A549 (cell line): ENCODE results near the gene FIBCD1. TPM values are rescaled to one million over a fixed set of nuclear protein-coding genes. Genes with fewer than 3 reads are reported as not detected.

ENCODE experiments used
- ATAC-seq, 2 experiments: fragments of 200-7000 bp in 1 of 2; fragments of >200 bp in 1 of 2; cut with Nextera tagmentation in 1 of 2; cut with Tn5 transposase in 1 of 2; 3 replicates each; pipeline versions ENCODE4 v1.8.0 to v1.9.1; 2018 to 2020; ENCODE audit warnings: mild to moderate bottlenecking in 1 of 2, moderate library complexity in 1 of 2
- CTCF ChIA-PET: fragments of 300-600 bp; sonication (Branson Sonifier 250); formaldehyde crosslinking; extraction: SDS; loops from one replicate; lab custom pipeline; 2021; ENCODE audit warnings: antibody characterized with exemption, inconsistent platforms; lab: Yijun Ruan, JAX
- POLR2A ChIA-PET: fragments of 350-600 bp; formaldehyde crosslinking; extraction: SDS; loops from one replicate; lab custom pipeline; 2021; ENCODE audit warnings: antibody characterized with exemption, inconsistent platforms; lab: Yijun Ruan, JAX
- DNase-seq, 2 experiments: peaks; one replicate each; pipeline versions ENCODE4 v3.0.0 to v3.0.0-alpha.2; 2011 to 2016; ENCODE audit warnings: low read depth in 1 of 2, low spot score in 1 of 2
- FAIRE-seq: peaks from 2 replicates; lab custom pipeline; 2011; peaks lifted over from hg19 to GRCh38; lab: Jason Lieb, UNC
- H3K27ac ChIP-seq, 2 experiments: fragments of >200 bp; sonication (Bioruptor Twin); formaldehyde crosslinking; 3 replicates each; pipeline ENCODE4 v1.5.1; 2016 to 2017
- H3K4me1 ChIP-seq: fragments of >200 bp; sonication (Bioruptor Twin); formaldehyde crosslinking; 3 replicates; pipeline ENCODE4 v1.6.1; 2016
- H3K4me2 ChIP-seq: fragments of >200 bp; sonication (Bioruptor Twin); formaldehyde crosslinking; 3 replicates; pipeline ENCODE4 v1.6.1; 2016
- H3K4me3 ChIP-seq: fragments of >200 bp; sonication (Bioruptor Twin); formaldehyde crosslinking; 3 replicates; pipeline ENCODE4 v1.5.1; 2016
- H3K9me3 ChIP-seq: fragments of >200 bp; sonication (Bioruptor Twin); formaldehyde crosslinking; 3 replicates; pipeline ENCODE4 v1.6.1; 2016
- ATOH8 ChIP-seq: fragments of 250-450 bp; sonication (Bioruptor Pico); IDR thresholded peaks from 2 replicates; pipeline ENCODE4 v1.5.0; 2020; ENCODE audit warnings: low read depth, mild to moderate bottlenecking, moderate library complexity
- BCL3 ChIP-seq: fragments of >200 bp; sonication (Bioruptor Twin); formaldehyde crosslinking; IDR thresholded peaks from 3 replicates; pipeline ENCODE4 v1.6.1; 2016
- CBX2 ChIP-seq: fragments of 200-600 bp; sonication (generic); IDR thresholded peaks from 2 replicates; pipeline ENCODE4 v1.6.1; 2016; ENCODE audit warnings: low read depth, mild to moderate bottlenecking, borderline replicate concordance
- CHD2 ChIP-seq: fragments of 150-350 bp; IDR thresholded peaks from 2 replicates; pipeline ENCODE4 v1.6.1; 2014; ENCODE audit warnings: low read length; ENCODE audit not compliant: partially characterized antibody
- CHD4 ChIP-seq: fragments of 200-600 bp; sonication (generic); IDR thresholded peaks from 2 replicates; pipeline ENCODE4 v1.6.1; 2016; ENCODE audit warnings: antibody characterized with exemption, mild to moderate bottlenecking, borderline replicate concordance
- EHF ChIP-seq: fragments of 250-450 bp; sonication (Bioruptor Pico); IDR thresholded peaks from 2 replicates; pipeline ENCODE4 v1.5.0; 2020; ENCODE audit warnings: mild to moderate bottlenecking
- ELK1 ChIP-seq: fragments of 150-350 bp; IDR thresholded peaks from 2 replicates; pipeline ENCODE4 v1.6.1; 2014; ENCODE audit warnings: low read depth, mild to moderate bottlenecking, low read length
- FOSB ChIP-seq: fragments of 250-450 bp; sonication (Bioruptor Pico); IDR thresholded peaks from 2 replicates; pipeline ENCODE4 v1.5.0; 2020; ENCODE audit warnings: mild to moderate bottlenecking, moderate library complexity
- FOXS1 ChIP-seq: fragments of 250-450 bp; sonication (Bioruptor Pico); IDR thresholded peaks from 2 replicates; pipeline ENCODE4 v1.5.0; 2020; ENCODE audit warnings: mild to moderate bottlenecking, moderate library complexity
- GATA3 ChIP-seq: IDR thresholded peaks from 2 replicates; pipeline ENCODE4 v1.6.1; 2012; ENCODE audit warnings: borderline replicate concordance
- HDAC2 ChIP-seq: fragments of 200-600 bp; sonication (generic); IDR thresholded peaks from 2 replicates; pipeline ENCODE4 v1.6.1; 2016
- HES2 ChIP-seq: fragments of >200 bp; sonication (Bioruptor Twin); formaldehyde crosslinking; IDR thresholded peaks from 2 replicates; pipeline ENCODE4 v1.6.1; 2016
- JUN ChIP-seq, 2 experiments: fragments of >200 bp; sonication (Bioruptor Twin); formaldehyde crosslinking; IDR thresholded peaks; 2 replicates in 1 of 2; 3 replicates in 1 of 2; pipeline ENCODE4 v1.6.1; 2016 to 2017
- KDM1A ChIP-seq: fragments of 200-600 bp; sonication (generic); IDR thresholded peaks from 2 replicates; pipeline ENCODE4 v1.6.1; 2016; ENCODE audit warnings: low read depth, mild to moderate bottlenecking
- MAX ChIP-seq: IDR thresholded peaks from 2 replicates; pipeline ENCODE4 v1.6.1; 2012
- MYC ChIP-seq: IDR thresholded peaks from 2 replicates; pipeline ENCODE4 v1.6.1; 2012; ENCODE audit warnings: mild to moderate bottlenecking, inconsistent platforms, low read length, improper control_type of control experiment, borderline replicate concordance
- NPAS2 ChIP-seq: fragments of 250-450 bp; sonication (Bioruptor Pico); IDR thresholded peaks from 2 replicates; pipeline ENCODE4 v1.8.0; 2022; ENCODE audit warnings: mild to moderate bottlenecking, moderate library complexity, borderline replicate concordance
- NR3C1 ChIP-seq: fragments of >200 bp; sonication (Bioruptor Twin); formaldehyde crosslinking; IDR thresholded peaks from 3 replicates; pipeline ENCODE4 v1.6.1; 2017
- PHF8 ChIP-seq: fragments of 200-600 bp; sonication (generic); IDR thresholded peaks from 2 replicates; pipeline ENCODE4 v1.6.1; 2016; ENCODE audit warnings: low read depth, mild to moderate bottlenecking, antibody characterized with exemption, moderate library complexity, borderline replicate concordance
- REST ChIP-seq: fragments of 200-600 bp; sonication (generic); IDR thresholded peaks from 2 replicates; pipeline ENCODE4 v1.6.1; 2016; ENCODE audit warnings: antibody characterized with exemption, mild to moderate bottlenecking, moderate library complexity
- RNF2 ChIP-seq: fragments of 200-600 bp; sonication (generic); IDR thresholded peaks from 2 replicates; pipeline ENCODE4 v1.6.1; 2016; ENCODE audit warnings: low read depth, mild to moderate bottlenecking, antibody characterized with exemption, moderate library complexity, borderline replicate concordance
- SREBF2 ChIP-seq: fragments of 450-650 bp; IDR thresholded peaks from 2 replicates; pipeline ENCODE4 v1.6.1; 2014; ENCODE audit warnings: mild to moderate bottlenecking, moderate library complexity
- USF2 ChIP-seq: fragments of 450-650 bp; IDR thresholded peaks from 2 replicates; pipeline ENCODE4 v1.6.1; 2014; ENCODE audit warnings: antibody characterized with exemption
- ZSCAN20 ChIP-seq: fragments of 250-450 bp; sonication (Bioruptor Pico); IDR thresholded peaks from 2 replicates; pipeline ENCODE4 v1.8.0; 2022; ENCODE audit warnings: mild to moderate bottlenecking, moderate library complexity
- WGBS: methylation state at CpG from one replicate; pipeline ENCODE4 v1.1.6; 2017; ENCODE audit errors: missing lambda C conversion rate; 5-methylcytosine and 5-hydroxymethylcytosine counted together
- polyA plus RNA-seq, 4 experiments: library from polyadenylated mRNA; depleted of rRNA in 3 of 4; stranded (reverse); fragments of >200 nt; fragmentation: RNase III in 1 of 4; extraction: RNeasy Plus Mini Kit Qiagen cat#74134 plus additional on column Dnase treatment in 1 of 4; gene quantifications; 2 replicates in 3 of 4; 3 replicates in 1 of 4; pipeline ENCODE4 v1.2.3, GENCODE V29; 2011 to 2017

FIBCD1 gene
- polyA plus RNA-seq, 2 of the 4 experiments (the other 2 are of a cell fraction): 4.8 to 4.9 TPM

GRCh38 chr9:130856474-130856873, 82.6 kb downstream of the FIBCD1 start (continued):
- TF ChIP-seq SREBF2: no peak
- no peak for TF ChIP-seq HDAC2
- no peak for TF ChIP-seq GATA3
- no peak for TF ChIP-seq MYC
- no peak for TF ChIP-seq MAX

GRCh38 chr9:130854835-130855234, 84.2 kb downstream of the FIBCD1 start:
- TF ChIP-seq BCL3: no peak
- TF ChIP-seq PHF8: no peak
- TF ChIP-seq USF2: no peak
- TF ChIP-seq NR3C1: no peak
- no peak for TF ChIP-seq RNF2
- ChIA-PET POLR2A (no interaction called here), CTCF (interaction anchor here (0.6 to 28.2 kb wide), 7 partner anchors 9 to 147 kb away, joined by 3 to 397 read pairs (median 4); no protein-coding TSS in a partner anchor)
- Histone ChIP-seq H3K9me3 (no peaks in the 10 kb centered on the region), H3K4me2 (no peak overlapping the region), H3K4me1 (peaks cover 25% of the 10 kb centered on the region), H3K27ac (no peak overlapping the region), H3K4me3 (no peak overlapping the region)
- 96% methylated on average over 9 of the region's 9 CpGs for whole genome bisulfite sequencing
- FAIRE-seq (no peak), DNase-seq (no peak), ATAC-seq (no peak)

GRCh38 chr9:130854092-130854491, 85.0 kb downstream of the FIBCD1 start:
- POLR2A ChIA-PET: no interaction called here
- 86% methylated on average over 8 of the region's 8 CpGs for WGBS
- no peak for ATAC-seq
- Histone ChIP-seq H3K4me3 (no peak overlapping the region), H3K9me3 (no peaks in the 10 kb centered on the region), H3K4me2 (no peak overlapping the region), H3K27ac (no peak overlapping the region), H3K4me1 (peaks cover 33% of the 10 kb centered on the region)
- CTCF ChIA-PET: interaction anchor here (0.6 to 28.2 kb wide), 9 partner anchors 8 to 394 kb away, joined by 3 to 397 read pairs (median 4); no protein-coding TSS in a partner anchor
- FAIRE-seq: no peak
- DNase-seq: no peak
- no peak for TF ChIP-seq HDAC2
- TF ChIP-seq KDM1A: no peak
- TF ChIP-seq EHF: no peak
- no peak for TF ChIP-seq ZSCAN20 (CRISPR knock-in tag)
- TF ChIP-seq PHF8: no peak
- no peak for TF ChIP-seq CHD4
- TF ChIP-seq HES2: no peak
- TF ChIP-seq USF2: no peak
- no peak for TF ChIP-seq CHD2
- no peak for TF ChIP-seq REST
- no peak for TF ChIP-seq NR3C1
- TF ChIP-seq NPAS2 (CRISPR knock-in tag): no peak
- TF ChIP-seq ATOH8 (CRISPR knock-in tag): no peak
- no peak for TF ChIP-seq FOSB (CRISPR knock-in tag)
- TF ChIP-seq FOXS1 (CRISPR knock-in tag): no peak
- TF ChIP-seq ELK1: no peak
- no peak for TF ChIP-seq CBX2
- no peak for TF ChIP-seq JUN (IDR thresholded peaks at IDR 0.05)
